IMR-90 (cell line): ENCODE measurements around the gene FAM161A. TPM values are rescaled to one million over a fixed set of nuclear protein-coding genes. Genes with fewer than 3 reads are reported as not detected.
"Not testable (repeated sequence)": the region's sequence is repeated elsewhere in the genome, so short reads cannot be mapped to it uniquely, and the experiment has no call there.

Experiments used
- ATAC-seq: fragments of 200-7000 bp; cut with Tn5 transposase; 2 replicates; pipeline ENCODE4 v1.9.1; 2020; ENCODE audit warnings: low read depth, mild to moderate bottlenecking, moderate library complexity
- BruUV-seq: library from RNA; stranded (reverse); fragments of 400-500 nt; replicated peaks from 2 replicates; lab custom pipeline; 2021; lab: Mats Ljungman, UMichigan
- CTCF ChIA-PET: fragments of 300-600 bp; formaldehyde crosslinking; extraction: SDS; loops from one replicate; lab custom pipeline; 2021; ENCODE audit warnings: antibody characterized with exemption; lab: Yijun Ruan, JAX
- POLR2A ChIA-PET: fragments of 300-600 bp; sonication (Branson Sonifier 250); formaldehyde crosslinking; loops from one replicate; lab custom pipeline; 2022; ENCODE audit warnings: antibody characterized with exemption; ENCODE audit not compliant: unreplicated experiment; lab: Charles Lee
- DNase-seq: peaks from one replicate; pipeline ENCODE4 v3.0.0; 2013
- H2AFZ ChIP-seq: replicated peaks from 2 replicates; pipeline ENCODE3; 2013; ENCODE audit warnings: low read length, mild to moderate bottlenecking; ENCODE audit not compliant: poor library complexity
- H2AK5ac ChIP-seq: 2 replicates; pipeline ENCODE4 v1.6.1; 2013; ENCODE audit warnings: low read depth, low read length, inconsistent platforms
- H2AK9ac ChIP-seq: replicated peaks from 2 replicates; pipeline ENCODE3; 2013; ENCODE audit warnings: mild to moderate bottlenecking, low read depth, low read length, moderate library complexity; ENCODE audit not compliant: poor library complexity
- H2BK120ac ChIP-seq: 2 replicates; pipeline ENCODE4 v1.6.1; 2013; ENCODE audit warnings: low read depth, low read length, inconsistent platforms
- H2BK15ac ChIP-seq: 3 replicates; pipeline ENCODE4 v1.6.1; 2013; ENCODE audit warnings: low read depth, low read length, inconsistent platforms
- H2BK20ac ChIP-seq: 2 replicates; pipeline ENCODE4 v1.6.1; 2013; ENCODE audit warnings: low read depth, mild to moderate bottlenecking, inconsistent platforms, low read length, moderate library complexity
- H2BK5ac ChIP-seq: 2 replicates; pipeline ENCODE4 v1.6.1; 2013; ENCODE audit warnings: mild to moderate bottlenecking, low read depth, low read length, inconsistent platforms; ENCODE audit not compliant: poor library complexity, severe bottlenecking
- H3K14ac ChIP-seq: replicated peaks from 2 replicates; pipeline ENCODE4 v1.6.1; 2013; ENCODE audit warnings: low read depth, low read length, inconsistent platforms
- H3K18ac ChIP-seq: 2 replicates; pipeline ENCODE4 v1.6.1; 2013; ENCODE audit warnings: low read depth, low read length, control low read depth
- H3K23ac ChIP-seq: 2 replicates; pipeline ENCODE4 v1.6.1; 2013; ENCODE audit warnings: low read depth, low read length, inconsistent platforms
- H3K27ac ChIP-seq: 2 replicates; pipeline ENCODE4 v1.5.1; 2013; ENCODE audit warnings: mild to moderate bottlenecking, control low read depth, low read length; ENCODE audit not compliant: insufficient read depth
- H3K27me3 ChIP-seq: 2 replicates; pipeline ENCODE4 v1.6.1; 2013; ENCODE audit warnings: low read length; ENCODE audit not compliant: control insufficient read depth, insufficient read depth
- H3K36me3 ChIP-seq: 2 replicates; pipeline ENCODE4 v1.6.1; 2013; ENCODE audit warnings: low read length, mixed read lengths; ENCODE audit not compliant: control insufficient read depth, insufficient read depth
- H3K4ac ChIP-seq: 2 replicates; pipeline ENCODE4 v1.6.1; 2013; ENCODE audit warnings: low read depth, low read length, inconsistent platforms
- H3K4me1 ChIP-seq: 2 replicates; pipeline ENCODE4 v1.6.1; 2013; ENCODE audit warnings: low read length, mixed read lengths; ENCODE audit not compliant: control insufficient read depth, insufficient read depth
- H3K4me2 ChIP-seq: 2 replicates; pipeline ENCODE4 v1.6.1; 2013; ENCODE audit warnings: low read depth, mild to moderate bottlenecking, control low read depth, low read length, moderate library complexity
- H3K4me3 ChIP-seq: 2 replicates; pipeline ENCODE4 v1.5.1; 2013; ENCODE audit warnings: low read depth, mild to moderate bottlenecking, control low read depth, low read length, moderate library complexity; ENCODE audit not compliant: insufficient read depth
- H3K56ac ChIP-seq: 2 replicates; pipeline ENCODE4 v1.6.1; 2013; ENCODE audit warnings: low read length, inconsistent platforms; ENCODE audit not compliant: insufficient read depth; ENCODE audit errors: extremely low read depth
- H3K79me1 ChIP-seq, 2 experiments: 2 replicates each; pipeline ENCODE4 v1.6.1; 2013; ENCODE audit warnings: low read length in 2 of 2, inconsistent platforms in 1 of 2, low read depth in 1 of 2
- H3K9ac ChIP-seq: 2 replicates; pipeline ENCODE4 v1.6.1; 2013; ENCODE audit warnings: low read depth, low read length, control low read depth
- H3K9me1 ChIP-seq: 2 replicates; pipeline ENCODE4 v1.6.1; 2013; ENCODE audit warnings: low read length, inconsistent platforms; ENCODE audit not compliant: insufficient read depth
- H3K9me3 ChIP-seq: 2 replicates; pipeline ENCODE4 v1.6.1; 2013; ENCODE audit warnings: low read length; ENCODE audit not compliant: control insufficient read depth, insufficient read depth
- H4K20me1 ChIP-seq: 2 replicates; pipeline ENCODE4 v1.6.1; 2013; ENCODE audit warnings: low read length, inconsistent platforms; ENCODE audit not compliant: insufficient read depth
- H4K5ac ChIP-seq: 2 replicates; pipeline ENCODE4 v1.6.1; 2013; ENCODE audit warnings: mild to moderate bottlenecking, low read depth, low read length, control low read depth
- H4K8ac ChIP-seq, 2 experiments: 2 replicates each; pipeline ENCODE4 v1.6.1; 2013; ENCODE audit warnings: low read depth in 2 of 2, low read length in 2 of 2, control low read depth in 1 of 2, inconsistent platforms in 1 of 2
- H4K91ac ChIP-seq: 2 replicates; pipeline ENCODE4 v1.6.1; 2013; ENCODE audit warnings: low read depth, low read length, inconsistent platforms; ENCODE audit not compliant: insufficient read depth
- WGBS, 2 experiments: methylation state at CpG; one replicate each; pipeline versions ENCODE4 v1.1.5 to v1.1.7; 2013; ENCODE audit warnings: missing lambda C conversion rate in 2 of 2; ENCODE audit not compliant: insufficient read length in 1 of 2; ENCODE audit errors: extremely low coverage in 2 of 2; 5-methylcytosine and 5-hydroxymethylcytosine counted together
- dilution Hi-C: fragments of 300-500 bp; cut with HindIII; formaldehyde crosslinking; loops from one replicate; pipeline ENCODE4 v1.14.3; 2018; ENCODE audit warnings: low sequenced_read_pairs; ENCODE audit not compliant: unreplicated experiment
- in situ Hi-C: fragments of 300-500 bp; cut with MboI; formaldehyde crosslinking; loops from 3 replicates; pipeline ENCODE4 v1.14.3; 2019; ENCODE audit warnings: low sequenced_read_pairs, inconsistent platforms, mixed read lengths
- intact Hi-C: fragments of 100-400 bp; cut with micrococcal nuclease; formaldehyde crosslinking; loops from 2 replicates; pipeline ENCODE4 v1.10.0; 2022
- polyA plus RNA-seq, 3 experiments: library from polyadenylated mRNA; depleted of rRNA; stranded (reverse); fragments of >200 nt; gene quantifications; 2 replicates each; pipeline ENCODE4 v1.2.3, GENCODE V29; 2012; ENCODE audit warnings: low replicate concordance in 1 of 3
- total RNA-seq: library from RNA; depleted of rRNA; stranded (reverse); fragments of >200 nt; gene quantifications from 2 replicates; pipeline ENCODE4 v1.2.3, GENCODE V29; 2012

FAM161A gene
- total and polyA plus RNA-seq, 2 of the 4 experiments (the other 2 are of a cell fraction), result 0.80 to 1.3 TPM

DNA sequence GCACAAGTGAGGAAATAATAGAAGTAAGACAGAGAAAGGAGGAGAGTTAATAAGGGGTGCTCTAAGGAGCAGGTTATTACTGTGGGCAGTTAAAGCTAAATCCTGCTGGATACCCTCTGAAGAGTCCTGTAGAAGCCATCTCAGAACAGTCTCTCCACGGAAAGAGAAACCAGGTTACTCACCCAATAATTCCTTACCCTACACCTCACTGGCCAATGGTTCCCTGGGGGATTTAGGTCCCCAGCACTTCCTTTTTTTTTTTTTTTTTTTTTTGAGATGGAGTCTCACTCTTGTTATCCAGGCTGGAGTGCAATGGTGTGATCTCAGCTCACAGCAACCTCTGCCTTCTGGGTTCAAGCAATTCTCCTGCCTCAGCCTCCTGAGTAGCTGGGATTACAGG is 43.7 kb downstream of the FAM161A start:
- not testable (repeated sequence) for ATAC-seq, H2BK20ac ChIP-seq

DNA sequence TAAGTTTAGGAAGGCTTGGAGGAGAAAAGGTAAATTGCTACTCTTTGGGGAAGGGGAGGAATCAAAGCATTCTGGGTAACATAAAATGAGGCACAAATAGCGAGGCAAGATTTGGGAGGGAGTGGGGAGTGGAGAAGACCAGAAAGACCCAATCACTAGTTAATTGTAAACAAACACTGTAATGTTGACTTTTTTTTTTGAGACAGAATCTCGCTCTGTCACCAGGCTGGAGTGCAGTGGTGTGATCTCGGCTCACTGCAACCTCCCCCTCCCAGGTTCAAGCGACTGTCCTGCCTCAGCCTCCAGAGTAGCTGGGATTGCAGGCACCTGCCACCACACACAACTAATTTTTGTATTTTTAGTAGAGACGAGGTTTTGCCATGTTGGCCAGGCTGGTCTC is 45.2 kb downstream of the FAM161A start:
- H2AFZ ChIP-seq, H3K4me1 ChIP-seq, H3K9me1 ChIP-seq, H4K91ac ChIP-seq, H3K14ac ChIP-seq, H3K79me1 ChIP-seq, H3K9ac ChIP-seq, H4K5ac ChIP-seq, H3K4me3 ChIP-seq, H2BK15ac ChIP-seq, intact Hi-C loops, H3K9me3 ChIP-seq, BruUV-seq, H3K4ac ChIP-seq, CTCF ChIA-PET, DNase-seq, H3K23ac ChIP-seq, dilution Hi-C loops, POLR2A ChIA-PET, H4K8ac ChIP-seq, H2AK9ac ChIP-seq, H2BK20ac ChIP-seq, in situ Hi-C loops, H3K27me3 ChIP-seq, H3K18ac ChIP-seq, H2AK5ac ChIP-seq, H4K20me1 ChIP-seq, H2BK5ac ChIP-seq, H2BK120ac ChIP-seq, H3K4me2 ChIP-seq, H3K36me3 ChIP-seq, H3K27ac ChIP-seq, H3K56ac ChIP-seq, ATAC-seq: not testable (repeated sequence)
- WGBS, 2 experiments, result no CpG with 5 or more reads among the region's 5 CpGs

More for the DNA sequence above, 43.7 kb downstream of the FAM161A start:
- H3K27me3 ChIP-seq, result peaks cover 12% of the 10 kb centered on the region
- H3K4me3 ChIP-seq, BruUV-seq, H2BK5ac ChIP-seq, H3K9me1 ChIP-seq, H3K79me1 ChIP-seq, H3K27ac ChIP-seq, H4K91ac ChIP-seq, H2BK120ac ChIP-seq, DNase-seq, H3K4ac ChIP-seq, CTCF ChIA-PET, H3K14ac ChIP-seq, H3K56ac ChIP-seq, H3K9me3 ChIP-seq, in situ Hi-C loops, H2AK9ac ChIP-seq, H3K4me1 ChIP-seq, H3K4me2 ChIP-seq, H3K18ac ChIP-seq, H4K8ac ChIP-seq, H3K23ac ChIP-seq, H2AFZ ChIP-seq, H4K5ac ChIP-seq, intact Hi-C loops, H2AK5ac ChIP-seq, H3K36me3 ChIP-seq, H3K9ac ChIP-seq, dilution Hi-C loops, H4K20me1 ChIP-seq, H2BK15ac ChIP-seq, POLR2A ChIA-PET: not testable (repeated sequence)
- WGBS, 2 experiments, result no CpG with 5 or more reads among the region's 1 CpG
